NCI-H82 treated with DMSO at 0.1 percent for 48 hours (cell line): ENCODE measurements around the gene NCKAP1.
"Not testable (repeated sequence)": the region's sequence is repeated elsewhere in the genome, so short reads cannot be mapped to it uniquely, and the experiment has no call there.

ENCODE experiments used
- DNase-seq: peaks from one replicate; lab custom pipeline; 2025; ENCODE audit not compliant: unreplicated experiment; lab: John Stamatoyannopoulos, UW

The NCKAP1 gene

GRCh38 chr2:182880100-182880499 lies 158.2 kb downstream of the NCKAP1 start:
- DNase-seq = not testable (repeated sequence)

DNA sequence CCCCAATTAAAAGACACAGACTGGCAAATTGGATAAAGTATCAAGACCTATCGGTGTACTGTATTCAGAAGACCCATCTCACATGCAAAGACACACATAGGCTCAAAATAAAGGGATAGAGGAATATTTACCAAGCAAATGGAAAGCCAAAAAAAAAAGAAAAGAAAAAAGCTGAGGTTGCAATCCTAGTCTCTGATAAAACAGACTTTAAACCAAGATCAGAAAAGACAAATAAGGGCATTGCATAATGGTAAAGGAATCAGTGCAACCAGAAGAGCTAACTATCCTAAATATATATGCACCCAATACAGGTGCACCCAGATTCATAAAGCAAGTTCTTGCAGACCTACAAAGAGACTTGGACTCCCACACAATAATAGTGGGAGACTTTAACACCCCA lies 161.6 kb downstream of the NCKAP1 start:
- not testable (repeated sequence) for DNase-seq

DNA sequence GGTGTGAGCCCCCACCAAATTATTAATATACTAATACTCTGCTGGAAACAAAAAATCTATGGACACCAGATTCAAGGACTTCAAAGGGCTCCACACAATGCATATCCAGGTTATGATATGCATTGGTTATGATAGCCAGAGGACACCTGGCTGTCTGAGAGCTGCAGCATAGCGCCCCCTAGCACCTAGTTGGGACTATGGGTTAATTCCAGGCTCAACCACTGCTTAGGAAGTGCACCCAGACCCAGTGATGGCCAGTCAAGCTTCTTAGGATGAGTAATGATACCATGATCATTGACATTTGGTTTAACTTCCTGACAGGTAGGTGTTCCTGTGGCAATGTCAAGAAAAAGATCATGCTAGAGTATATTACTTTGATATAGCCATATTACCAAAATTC lies 168.0 kb downstream of the NCKAP1 start:
- peak; percentile 32 for DNase-seq

DNA sequence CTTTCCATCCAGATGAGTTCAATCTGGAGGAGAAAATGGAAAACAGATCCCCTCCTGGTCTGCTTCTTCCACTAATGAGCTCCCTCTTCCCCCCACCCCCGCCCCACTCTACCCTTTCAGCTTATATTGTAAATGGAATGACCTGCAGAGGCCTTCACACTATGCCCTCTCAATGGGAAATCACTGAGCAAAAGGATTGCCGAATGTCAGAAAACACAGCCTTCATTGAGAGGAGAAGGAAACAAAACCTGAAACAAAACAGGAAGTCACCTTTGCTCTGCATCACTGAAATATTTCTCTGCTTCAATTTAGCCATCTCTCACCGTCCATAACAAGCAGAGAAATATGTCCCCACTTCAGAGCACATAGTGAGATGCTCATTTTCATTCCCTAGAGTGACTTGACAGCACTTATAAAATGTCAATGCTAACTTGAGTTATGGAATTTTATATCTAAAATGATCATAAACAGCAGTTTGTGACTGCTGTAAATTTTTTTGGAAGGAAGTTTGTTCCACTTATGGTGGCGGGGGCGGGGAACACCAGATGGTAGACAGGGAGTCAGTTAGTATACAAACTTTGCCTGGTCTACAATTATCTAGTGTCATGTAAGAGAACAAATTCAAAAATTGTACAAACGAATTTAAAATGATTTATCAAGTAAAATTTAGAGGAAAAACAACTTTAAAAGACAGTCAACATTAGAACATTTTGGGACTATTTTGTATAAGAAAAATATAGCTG lies 170.0 kb downstream of the NCKAP1 start:
- no peak for DNase-seq

DNA sequence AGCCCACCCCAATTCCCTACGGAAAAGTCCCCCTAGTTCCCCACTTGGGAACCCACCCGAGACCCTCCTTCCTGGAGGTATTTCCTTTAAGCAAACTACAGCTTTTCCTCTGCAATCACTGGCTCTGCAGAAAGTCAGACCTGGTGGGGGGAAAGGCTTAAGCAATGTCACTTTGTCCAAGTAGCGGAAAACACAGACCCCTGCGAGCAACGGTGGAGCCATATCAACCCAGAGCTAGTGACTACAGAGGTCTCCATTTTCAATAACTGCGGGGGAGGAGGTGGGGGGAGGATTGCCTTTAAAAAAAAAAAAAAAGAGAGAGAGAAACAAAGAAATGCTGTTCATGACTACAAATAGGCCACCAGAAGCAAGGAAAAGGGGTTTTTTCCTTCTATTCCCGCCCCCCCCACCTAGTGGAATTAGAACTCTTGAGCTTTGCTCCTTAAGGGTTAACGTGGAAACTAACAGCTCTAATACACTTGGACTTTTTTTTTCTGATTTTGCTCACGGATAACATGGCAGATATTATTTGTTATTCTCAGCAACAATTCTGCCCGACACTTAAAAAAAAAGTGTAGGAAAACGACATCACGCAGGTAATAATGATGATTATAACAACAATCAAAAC lies 170.7 kb downstream of the NCKAP1 start:
- DNase-seq = no peak

GRCh38 chr2:182866461-182867406 lies 171.5 kb downstream of the NCKAP1 start, which contains the start of gene FRZB:
FRZB (minus strand) TSS chr2:182866637; CDS start chr2:182866552, 85 bp downstream.
- no peak for DNase-seq

GRCh38 chr2:182866095-182866460 lies 172.2 kb downstream of the NCKAP1 start:
- no peak for DNase-seq

GRCh38 chr2:182864949-182865570 lies 173.2 kb downstream of the NCKAP1 start:
- no peak for DNase-seq

GRCh38 chr2:182863642-182864041 lies 174.6 kb downstream of the NCKAP1 start:
- no peak for DNase-seq

DNA sequence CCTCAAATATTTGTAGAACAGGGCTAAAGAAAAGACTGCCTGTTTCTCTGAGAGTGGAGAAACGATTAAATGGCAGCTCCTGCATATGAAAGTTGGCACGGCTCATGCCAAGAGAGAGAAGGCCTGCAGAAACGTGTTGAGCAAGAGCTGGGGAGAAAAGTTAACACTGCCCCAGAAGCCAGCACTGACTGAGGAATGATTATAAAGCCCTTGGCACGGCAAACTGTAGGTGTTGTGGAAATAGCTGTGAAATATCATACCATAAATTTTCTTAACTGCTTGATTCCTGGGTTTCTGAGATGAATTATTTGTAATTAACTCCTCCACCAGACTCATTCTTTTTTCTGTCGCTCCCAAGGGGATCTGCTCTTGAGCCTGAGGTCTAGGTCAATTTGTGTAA lies 176.2 kb downstream of the NCKAP1 start:
- no peak for DNase-seq

GRCh38 chr2:182860858-182861257 lies 177.4 kb downstream of the NCKAP1 start:
- no peak for DNase-seq
